ENCODE results near the gene FCHO1.
"Not testable (repeated sequence)": the region's sequence is repeated elsewhere in the genome, so short reads cannot be mapped to it uniquely, and the experiment has no call there.

GRCh38 chr19:17798599-17798998 lies 47.3 kb downstream of the FCHO1 start:
- TF ChIP-seq CTCF, POLR2A (IDR thresholded peaks at IDR 0.05): not testable (repeated sequence)

Data from uterus (tissue), 2 donors.